K562 (cell line): ENCODE data around the gene PNMA8B. TPM values are rescaled to one million over a fixed set of nuclear protein-coding genes. Genes with fewer than 3 reads are reported as not detected.

Experiments
- ATAC-seq: fragments of 200-7000 bp; cut with Tn5 transposase; 3 replicates; pipeline ENCODE4 v1.9.1; 2020; ENCODE audit warnings: moderate library complexity
- BruUV-seq: library from RNA; stranded (reverse); fragments of 400-500 nt; replicated peaks from 2 replicates; lab custom pipeline; 2021; lab: Mats Ljungman, UMichigan
- CTCF ChIA-PET: fragments of 300-600 bp; formaldehyde crosslinking; extraction: SDS; loops from one replicate; lab custom pipeline; 2021; ENCODE audit warnings: low intra/inter-chr PET ratio; lab: Yijun Ruan, JAX
- POLR2A ChIA-PET: fragments of 300-600, 350-650 bp; sonication (Branson Sonifier 250); formaldehyde crosslinking; extraction: SDS; loops from one replicate; lab custom pipeline; 2021; ENCODE audit warnings: antibody characterized with exemption, inconsistent platforms; lab: Yijun Ruan, JAX
- DNase-seq, 4 experiments: peaks; one replicate each; pipeline versions ENCODE4 v3.0.0 to v3.0.0-alpha.2; 2011 to 2018; ENCODE audit warnings: low spot score in 3 of 4, mixed read lengths in 3 of 4; ENCODE audit errors: extremely low read depth in 1 of 4
- FAIRE-seq: peaks from 2 replicates; lab custom pipeline; 2011; peaks lifted over from hg19 to GRCh38; lab: Jason Lieb, UNC
- H2AFZ ChIP-seq: 2 replicates; pipeline ENCODE4 v1.6.0; 2011; ENCODE audit warnings: low read depth, low read length, control low read depth, inconsistent platforms
- H3K27ac ChIP-seq: fragments of 200-600 bp; 3 replicates; pipeline ENCODE4 v1.8.0; 2011; ENCODE audit warnings: low read depth, mild to moderate bottlenecking, control low read depth, inconsistent platforms, low read length, moderate library complexity, mixed read lengths; ENCODE audit errors: extremely low read depth
- H3K27me3 ChIP-seq, 2 experiments: fragments of 300-600 bp in 1 of 2; 2 replicates in 1 of 2; 3 replicates in 1 of 2; pipeline versions ENCODE4 v1.6.0 to v1.8.0; 2011; ENCODE audit warnings: inconsistent platforms in 2 of 2, low read length in 2 of 2, mild to moderate bottlenecking in 1 of 2, mixed read lengths in 1 of 2, moderate library complexity in 1 of 2; ENCODE audit not compliant: control insufficient read depth in 2 of 2, insufficient read depth in 2 of 2
- H3K36me3 ChIP-seq: fragments of 300-600 bp; 3 replicates; pipeline ENCODE4 v1.8.0; 2011; ENCODE audit warnings: mild to moderate bottlenecking, low read length, inconsistent platforms; ENCODE audit not compliant: control insufficient read depth, insufficient read depth
- H3K4me1 ChIP-seq, 2 experiments: fragments of 200-600 bp in 1 of 2; replicated peaks in 1 of 2; 2 replicates in 1 of 2; 3 replicates in 1 of 2; pipeline versions ENCODE4 v1.5.1 to v1.8.0; 2011; ENCODE audit warnings: inconsistent platforms in 2 of 2, low read length in 2 of 2, mild to moderate bottlenecking in 1 of 2, mixed read lengths in 1 of 2, moderate library complexity in 1 of 2; ENCODE audit not compliant: control insufficient read depth in 2 of 2, insufficient read depth in 2 of 2
- H3K4me2 ChIP-seq: 2 replicates; pipeline ENCODE4 v1.6.1; 2011; ENCODE audit warnings: low read length, control low read depth, inconsistent platforms, mixed read lengths; ENCODE audit not compliant: insufficient read depth
- H3K4me3 ChIP-seq: fragments of 200-600 bp; sonication (generic), shearing (Covaris generic); 2 replicates; pipeline ENCODE4 v1.5.1; 2016; ENCODE audit warnings: control low read depth, inconsistent platforms
- H3K79me2 ChIP-seq: fragments of 200-600 bp; 3 replicates; pipeline ENCODE4 v1.8.0; 2011; ENCODE audit warnings: low read length, inconsistent platforms; ENCODE audit not compliant: control insufficient read depth, insufficient read depth
- H3K9ac ChIP-seq, 2 experiments: 2 replicates each; pipeline versions ENCODE4 v1.6.0 to v1.6.1; 2011; ENCODE audit warnings: low read depth in 2 of 2, low read length in 2 of 2, control low read depth in 1 of 2, inconsistent platforms in 1 of 2, mild to moderate bottlenecking in 1 of 2, mixed read lengths in 1 of 2; ENCODE audit not compliant: insufficient read depth in 1 of 2
- H3K9me1 ChIP-seq: one replicate; pipeline ENCODE4 v1.6.0; 2011; ENCODE audit warnings: inconsistent platforms, mild to moderate bottlenecking, low read length, moderate library complexity; ENCODE audit not compliant: control insufficient read depth, insufficient read depth
- H3K9me3 ChIP-seq: replicated peaks from 2 replicates; pipeline ENCODE4 v1.5.1; 2011; ENCODE audit warnings: low read depth, low read length, inconsistent platforms; ENCODE audit not compliant: control insufficient read depth, insufficient read depth
- H4K20me1 ChIP-seq: replicated peaks from 2 replicates; pipeline ENCODE4 v1.6.1; 2011; ENCODE audit warnings: low read length, inconsistent platforms, mixed read lengths; ENCODE audit not compliant: control insufficient read depth, insufficient read depth
- E2F3 ChIP-seq: fragments of 250-450 bp; sonication (Bioruptor Pico); IDR thresholded peaks from 2 replicates; pipeline ENCODE4 v1.4.0; 2020; ENCODE audit warnings: mild to moderate bottlenecking
- KAT2B ChIP-seq: IDR thresholded peaks from one replicate; pipeline ENCODE4 v1.6.1; 2012; ENCODE audit warnings: low read depth, mild to moderate bottlenecking, control low read depth, inconsistent platforms, low read length, moderate library complexity
- KLF10 ChIP-seq: fragments of 250-450 bp; sonication (Bioruptor Pico); IDR thresholded peaks from 2 replicates; pipeline ENCODE4 v1.6.1; 2021; ENCODE audit warnings: matching md5 sums
- MTA3 ChIP-seq: fragments of 450-650 bp; formaldehyde crosslinking; IDR thresholded peaks from 2 replicates; pipeline ENCODE4 v1.6.1; 2017; ENCODE audit warnings: mild to moderate bottlenecking, borderline replicate concordance
- MYBL2 ChIP-seq, 2 experiments: fragments of 450-650 bp in 1 of 2; sonication (generic) in 1 of 2; formaldehyde crosslinking in 1 of 2; IDR thresholded peaks; 2 replicates each; pipeline versions ENCODE4 v1.6.1 to v1.8.1; 2017 to 2022; ENCODE audit warnings: borderline replicate concordance in 1 of 2, inconsistent platforms in 1 of 2, low read depth in 1 of 2, mild to moderate bottlenecking in 1 of 2, missing genetic modification reagents in 1 of 2, moderate library complexity in 1 of 2
- NRF1 ChIP-seq, 2 experiments: fragments of 450-650 bp; IDR thresholded peaks in 1 of 2; conservative IDR thresholded peaks in 1 of 2; 2 replicates each; pipeline ENCODE4 v1.6.1; 2014; ENCODE audit warnings: mild to moderate bottlenecking in 2 of 2
- POLR2AphosphoS2 ChIP-seq: IDR thresholded peaks from 2 replicates; pipeline ENCODE4 v1.6.1; 2012; ENCODE audit warnings: low read length, improper control_type of control experiment
- SAFB ChIP-seq: fragments of 200-400 bp; formaldehyde crosslinking; IDR thresholded peaks from 2 replicates; pipeline ENCODE4 v1.6.1; 2017; ENCODE audit warnings: low read depth, low read length, borderline replicate concordance
- SMAD2 ChIP-seq: fragments of 150-350 bp; IDR thresholded peaks from 2 replicates; pipeline ENCODE4 v1.6.1; 2014; ENCODE audit warnings: low read depth, mild to moderate bottlenecking, low read length
- SNIP1 ChIP-seq: fragments of 450-650 bp; IDR thresholded peaks from 2 replicates; pipeline ENCODE4 v1.7.1; 2017; ENCODE audit warnings: low read depth, mild to moderate bottlenecking
- TBP ChIP-seq: optimal IDR thresholded peaks from 2 replicates; pipeline ENCODE3; 2011; ENCODE audit warnings: low read depth, low read length, improper control_type of control experiment
- YBX1 ChIP-seq: fragments of 450-650 bp; IDR thresholded peaks from 2 replicates; pipeline ENCODE4 v1.7.1; 2016; ENCODE audit warnings: mild to moderate bottlenecking
- ZNF140 ChIP-seq: fragments of 250-450 bp; sonication (Bioruptor Pico); IDR thresholded peaks from 2 replicates; pipeline ENCODE4 v1.8.0; 2021; ENCODE audit warnings: moderate library complexity, mild to moderate bottlenecking, inconsistent platforms
- ZNF23 ChIP-seq: fragments of 250-450 bp; sonication (Bioruptor Pico); IDR thresholded peaks from 2 replicates; pipeline ENCODE4 v1.4.0; 2020; ENCODE audit warnings: mild to moderate bottlenecking
- ZNF561 ChIP-seq: fragments of 450-650 bp; formaldehyde crosslinking; conservative IDR thresholded peaks from 2 replicates; pipeline ENCODE4 v1.4.0; 2020; ENCODE audit warnings: mild to moderate bottlenecking, moderate library complexity
- ZNF589 ChIP-seq: fragments of 200-800 bp; sonication (Bioruptor generic); IDR thresholded peaks from 2 replicates; pipeline ENCODE4 v1.6.1; 2016; ENCODE audit warnings: low read depth, missing genetic modification characterization, missing compliant biosample characterization
- WGBS: fragments of 100-300 bp; shearing (Covaris generic); methylation state at CpG from one replicate; pipeline ENCODE4 v1.1.6; 2016; ENCODE audit warnings: low coverage, mixed read lengths; ENCODE audit not compliant: insufficient coverage; ENCODE audit errors: missing lambda C conversion rate; 5-methylcytosine and 5-hydroxymethylcytosine counted together
- in situ Hi-C: fragments of 300-500 bp; cut with MboI; formaldehyde crosslinking; loops from 4 replicates; pipeline ENCODE4 v1.15.0; 2018; ENCODE audit warnings: inconsistent platforms, mixed read lengths
- intact Hi-C: fragments of 100-400 bp; cut with micrococcal nuclease; formaldehyde crosslinking; loops from 2 replicates; pipeline ENCODE4 v1.14.2; 2022
- polyA plus RNA-seq, 8 experiments: library from polyadenylated mRNA; depleted of rRNA in 4 of 8; stranded (reverse) in 5 of 8; unstranded in 3 of 8; fragments of >200 nt; fragmentation: Nextera tagmentation in 2 of 8; fragmentation: Illumina TruSeq in 1 of 8; extraction: Ambion mirVana in 2 of 8; extraction: Trizol in 1 of 8; gene quantifications; 2 replicates each; pipeline versions ENCODE4 v1.2.1 to v1.2.3, GENCODE V29; 2011 to 2014; ENCODE audit warnings: inconsistent platforms in 1 of 8, missing spikeins in 1 of 8
- total RNA-seq, 7 experiments: library from RNA; depleted of rRNA in 6 of 7; stranded (reverse); fragments of >200 nt in 6 of 7; fragmentation: Illumina TruSeq in 2 of 7; extraction: Trizol in 2 of 7; gene quantifications; 2 replicates each; pipeline versions ENCODE4 v1.2.1 to v1.2.3, GENCODE V29; 2011 to 2021; ENCODE audit warnings: low replicate concordance in 1 of 7
- TF ChIP-seq, protein P1 (sequence below): sonication (generic); formaldehyde crosslinking; IDR thresholded peaks from 2 replicates; pipeline ENCODE4 v1.5.0; 2020; ENCODE audit warnings: missing genetic modification reagents
- TF ChIP-seq, protein P2 (sequence below): fragments of 250-450 bp; sonication (Bioruptor Pico); IDR thresholded peaks from 2 replicates; pipeline ENCODE4 v1.8.0; 2021; ENCODE audit warnings: moderate library complexity, mild to moderate bottlenecking, inconsistent platforms

Gene PNMA8B
- total and polyA plus RNA-seq, 9 of the 15 experiments (the other 6 are each of a cell fraction or from before 2014, with no cell fraction given), result not detected

DNA sequence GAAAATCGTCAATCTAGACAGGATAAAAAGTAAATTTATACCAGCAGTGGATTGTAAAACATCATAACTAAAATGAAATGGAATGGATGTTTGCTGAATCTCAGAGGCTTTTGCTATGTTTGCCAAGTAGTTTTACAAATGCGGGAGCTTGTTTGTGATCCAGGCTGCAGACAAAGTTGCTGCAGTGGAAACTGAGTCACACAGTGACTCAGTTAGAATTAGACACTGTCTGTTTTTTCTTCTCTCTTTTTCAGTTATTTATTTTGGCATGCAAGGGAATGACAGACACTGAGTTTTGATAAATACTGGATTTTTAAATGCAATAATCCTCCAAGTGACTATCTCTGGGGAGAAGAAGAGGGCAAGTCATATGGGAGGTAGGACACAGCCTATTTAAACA is 19.7 kb downstream of the PNMA8B start (continued):
- no peak for TF ChIP-seq SNIP1
- TF ChIP-seq TBP, result no peak
- no peak for TF ChIP-seq KLF10 (CRISPR knock-in tag)
- no peak for TF ChIP-seq E2F3 (CRISPR knock-in tag)
- TF ChIP-seq, protein P1, sequence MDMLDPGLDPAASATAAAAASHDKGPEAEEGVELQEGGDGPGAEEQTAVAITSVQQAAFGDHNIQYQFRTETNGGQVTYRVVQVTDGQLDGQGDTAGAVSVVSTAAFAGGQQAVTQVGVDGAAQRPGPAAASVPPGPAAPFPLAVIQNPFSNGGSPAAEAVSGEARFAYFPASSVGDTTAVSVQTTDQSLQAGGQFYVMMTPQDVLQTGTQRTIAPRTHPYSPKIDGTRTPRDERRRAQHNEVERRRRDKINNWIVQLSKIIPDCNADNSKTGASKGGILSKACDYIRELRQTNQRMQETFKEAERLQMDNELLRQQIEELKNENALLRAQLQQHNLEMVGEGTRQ, result no peak
- TF ChIP-seq KAT2B, result no peak
- TF ChIP-seq, all 486 proteins: peak for 0

DNA sequence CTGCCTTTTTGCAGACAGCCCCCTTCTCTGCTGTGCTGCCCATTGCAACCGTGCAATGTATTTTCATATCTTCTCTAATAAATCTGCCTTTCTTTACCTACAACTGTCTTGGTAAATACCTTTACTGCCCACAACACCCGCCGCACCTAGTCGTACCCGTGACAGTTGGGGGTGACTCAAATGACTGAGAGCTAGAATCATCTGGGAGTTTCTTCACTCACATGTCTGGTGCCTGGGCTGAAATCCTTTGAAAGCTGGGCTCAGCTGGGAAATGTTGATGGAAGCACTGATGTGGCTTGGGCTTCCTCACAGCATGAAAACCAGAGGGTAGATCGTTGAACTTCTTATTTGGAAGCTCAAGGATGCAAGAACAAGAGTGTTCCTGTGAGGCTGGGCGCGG is 21.5 kb downstream of the PNMA8B start:
- H3K4me3 ChIP-seq, result no peak overlapping the region
- no peak overlapping the region for H3K9ac ChIP-seq
- no peak overlapping the region for H3K27ac ChIP-seq
- WGBS, result 42% methylated on average over 8 of the region's 8 CpGs
- BruUV-seq, result no TSS peak
- TF ChIP-seq SMAD2 (no peak), MYBL2 (IDR thresholded peaks at IDR 0.05; ENCODE audit: low read depth) (no peak), MYBL2 (CRISPR knock-in tag; IDR thresholded peaks at IDR 0.05; ENCODE audit: borderline replicate concordance) (no peak), SAFB (no peak), POLR2AphosphoS2 (no peak), ZNF589 (no peak), YBX1 (no peak), ZNF561 (CRISPR knock-in tag) (no peak), ZNF140 (CRISPR knock-in tag) (no peak), MTA3 (no peak), NRF1 (conservative IDR thresholded peaks at IDR 0.05 in 1 of 2, IDR thresholded peaks at IDR 0.05 in 1 of 2) (no peak), ZNF23 (CRISPR knock-in tag) (no peak)
- TF ChIP-seq, protein P2, sequence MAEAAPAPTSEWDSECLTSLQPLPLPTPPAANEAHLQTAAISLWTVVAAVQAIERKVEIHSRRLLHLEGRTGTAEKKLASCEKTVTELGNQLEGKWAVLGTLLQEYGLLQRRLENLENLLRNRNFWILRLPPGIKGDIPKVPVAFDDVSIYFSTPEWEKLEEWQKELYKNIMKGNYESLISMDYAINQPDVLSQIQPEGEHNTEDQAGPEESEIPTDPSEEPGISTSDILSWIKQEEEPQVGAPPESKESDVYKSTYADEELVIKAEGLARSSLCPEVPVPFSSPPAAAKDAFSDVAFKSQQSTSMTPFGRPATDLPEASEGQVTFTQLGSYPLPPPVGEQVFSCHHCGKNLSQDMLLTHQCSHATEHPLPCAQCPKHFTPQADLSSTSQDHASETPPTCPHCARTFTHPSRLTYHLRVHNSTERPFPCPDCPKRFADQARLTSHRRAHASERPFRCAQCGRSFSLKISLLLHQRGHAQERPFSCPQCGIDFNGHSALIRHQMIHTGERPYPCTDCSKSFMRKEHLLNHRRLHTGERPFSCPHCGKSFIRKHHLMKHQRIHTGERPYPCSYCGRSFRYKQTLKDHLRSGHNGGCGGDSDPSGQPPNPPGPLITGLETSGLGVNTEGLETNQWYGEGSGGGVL (CRISPR knock-in tag), result no peak
- H3K4me1 ChIP-seq, result peaks cover 2 to 22% of the 10 kb centered on the region in 2 experiments; a peak in 3 of 5 replicates
- ATAC-seq (no peak), FAIRE-seq (no peak), DNase-seq (no peak)
- in situ Hi-C loops (no loop called here), intact Hi-C loops (no loop called here)
- H3K9me3 ChIP-seq, result no peaks in the 10 kb centered on the region
- H3K9me1 ChIP-seq, result no peaks in the 10 kb centered on the region
- peaks cover 12% of the 10 kb centered on the region for H3K79me2 ChIP-seq
- ChIA-PET CTCF (interaction anchor here (0.6 kb wide), 1 partner anchor 440 kb away, joined by 4 read pairs; no protein-coding TSS in a partner anchor), POLR2A (interaction anchor here (0.7 kb wide), 1 partner anchor 89 kb away, joined by 3 read pairs; no protein-coding TSS in a partner anchor)
- H2AFZ ChIP-seq, result no peak overlapping the region
- peaks cover 11% of the 10 kb centered on the region; the same call in 1 of the 3 replicates for H3K36me3 ChIP-seq
- no peak overlapping the region for H3K4me2 ChIP-seq
- peaks cover 4 to 30% of the 10 kb centered on the region in 2 experiments; a peak in 4 of 5 replicates for H3K27me3 ChIP-seq
- no peaks in the 10 kb centered on the region for H4K20me1 ChIP-seq
